Right renal pelvis (tissue), 4 donors: ENCODE measurements around the gene SIX5. TPM values are rescaled to one million over a fixed set of nuclear protein-coding genes. Genes with fewer than 3 reads are reported as not detected.

Experiments used
- DNase-seq, 4 donors: peaks; one replicate each; pipeline ENCODE4 v3.0.0-alpha.2; 2013; ENCODE audit warnings: low read depth in 4 of 4, low spot score in 3 of 4, missing footprints in 1 of 4
- polyA plus RNA-seq, 4 donors: library from polyadenylated mRNA; unstranded; fragments of 120-200 nt; gene quantifications; one replicate each; pipeline ENCODE4 v1.2.1, GENCODE V29; 2013; ENCODE audit not compliant: insufficient read length in 4 of 4

Gene SIX5
- polyA plus RNA-seq, 4 donors: 15.7 to 31.7 (median 21.6) TPM

DNA sequence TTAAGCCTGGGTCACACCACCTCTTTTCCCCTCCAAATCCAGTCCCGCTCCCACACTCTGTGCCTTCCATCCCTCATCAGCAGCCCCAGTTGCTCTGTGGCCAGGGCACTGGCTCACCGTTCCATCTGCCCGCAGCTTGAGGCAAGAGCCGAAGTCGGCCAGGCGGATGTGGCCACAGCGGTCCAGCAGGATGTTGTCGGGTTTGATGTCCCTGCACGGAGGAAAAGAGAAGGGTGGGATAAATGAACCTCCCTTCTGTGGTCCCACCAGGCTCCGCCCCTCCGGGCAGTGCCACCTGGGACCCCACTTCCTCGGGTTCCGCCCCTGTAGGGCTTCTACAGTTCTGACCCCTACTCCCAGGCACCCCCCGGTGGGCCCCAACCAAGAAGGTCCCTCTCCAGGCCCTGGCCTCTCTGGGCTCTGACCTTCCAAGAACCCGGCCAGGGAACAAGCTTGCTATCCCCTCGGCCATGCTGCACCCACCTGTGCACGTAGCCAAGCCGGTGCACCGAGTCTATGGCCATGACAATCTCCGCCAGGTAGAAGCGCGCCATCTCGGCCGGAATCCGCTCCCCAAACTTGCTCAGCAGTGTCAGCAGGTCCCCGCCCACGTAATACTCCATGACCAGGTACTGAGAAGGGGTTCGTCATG is 9.1 kb upstream of the SIX5 start:
- no peak for DNase-seq

DNA sequence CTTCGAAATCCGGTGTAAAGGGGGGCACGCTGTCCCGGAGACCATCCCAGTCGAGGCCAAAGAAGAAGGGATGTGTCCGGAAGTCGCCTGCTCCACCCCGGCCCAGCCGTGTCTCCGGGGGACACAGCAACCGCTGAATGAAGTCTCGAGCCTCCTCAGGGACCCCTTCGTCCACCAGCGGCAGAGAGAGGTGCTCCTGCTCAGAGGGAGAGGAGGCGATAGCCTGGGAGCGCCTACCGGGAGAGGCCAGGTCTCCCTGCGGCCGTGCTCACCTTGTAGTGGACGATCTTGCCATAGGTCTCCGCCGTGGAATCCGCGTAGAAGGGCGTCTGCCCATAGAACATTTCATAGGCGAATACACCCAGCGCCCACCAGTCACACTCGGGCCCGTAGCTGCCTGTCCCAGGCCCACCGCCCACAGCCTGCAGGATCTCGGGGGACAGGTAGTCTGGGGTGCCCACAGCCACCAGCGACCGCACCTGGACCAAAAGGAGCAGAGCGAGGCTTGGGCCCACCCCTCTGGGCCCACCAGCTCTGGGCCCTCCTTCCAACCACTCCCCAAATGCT is 8.4 kb upstream of the SIX5 start:
- no peak for DNase-seq

- DNase-seq: no peak
Observed at GRCh38 chr19:45774765-45775164, 5.7 kb upstream of the SIX5 start.

- no peak for DNase-seq
Observed at GRCh38 chr19:45773384-45773783, 4.3 kb upstream of the SIX5 start.

DNA sequence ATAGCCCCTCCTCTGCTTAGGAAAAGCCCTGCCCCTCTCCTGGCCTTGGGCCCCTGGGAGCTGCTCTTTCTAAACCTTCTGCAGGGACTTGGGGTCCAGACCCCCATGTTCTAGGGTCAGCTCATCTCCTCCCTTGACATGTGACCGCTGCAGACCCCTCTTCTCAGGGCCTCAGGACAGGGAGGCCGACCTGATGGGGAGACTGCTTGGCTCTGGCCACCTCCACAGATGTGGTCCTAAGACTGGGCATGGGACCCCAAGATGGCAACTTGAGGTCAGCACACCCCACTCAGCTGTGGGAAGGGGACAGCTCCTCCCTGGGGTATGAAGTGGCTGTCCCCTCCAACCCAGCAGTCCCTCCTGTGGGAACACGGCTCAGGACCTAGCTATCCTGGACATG is 3.9 kb upstream of the SIX5 start:
- no peak for DNase-seq

- no peak for DNase-seq
Observed at GRCh38 chr19:45772130-45772840, 3.2 kb upstream of the SIX5 start.

- DNase-seq: no peak
Observed at GRCh38 chr19:45771311-45771933, 2.4 kb upstream of the SIX5 start.

DNA sequence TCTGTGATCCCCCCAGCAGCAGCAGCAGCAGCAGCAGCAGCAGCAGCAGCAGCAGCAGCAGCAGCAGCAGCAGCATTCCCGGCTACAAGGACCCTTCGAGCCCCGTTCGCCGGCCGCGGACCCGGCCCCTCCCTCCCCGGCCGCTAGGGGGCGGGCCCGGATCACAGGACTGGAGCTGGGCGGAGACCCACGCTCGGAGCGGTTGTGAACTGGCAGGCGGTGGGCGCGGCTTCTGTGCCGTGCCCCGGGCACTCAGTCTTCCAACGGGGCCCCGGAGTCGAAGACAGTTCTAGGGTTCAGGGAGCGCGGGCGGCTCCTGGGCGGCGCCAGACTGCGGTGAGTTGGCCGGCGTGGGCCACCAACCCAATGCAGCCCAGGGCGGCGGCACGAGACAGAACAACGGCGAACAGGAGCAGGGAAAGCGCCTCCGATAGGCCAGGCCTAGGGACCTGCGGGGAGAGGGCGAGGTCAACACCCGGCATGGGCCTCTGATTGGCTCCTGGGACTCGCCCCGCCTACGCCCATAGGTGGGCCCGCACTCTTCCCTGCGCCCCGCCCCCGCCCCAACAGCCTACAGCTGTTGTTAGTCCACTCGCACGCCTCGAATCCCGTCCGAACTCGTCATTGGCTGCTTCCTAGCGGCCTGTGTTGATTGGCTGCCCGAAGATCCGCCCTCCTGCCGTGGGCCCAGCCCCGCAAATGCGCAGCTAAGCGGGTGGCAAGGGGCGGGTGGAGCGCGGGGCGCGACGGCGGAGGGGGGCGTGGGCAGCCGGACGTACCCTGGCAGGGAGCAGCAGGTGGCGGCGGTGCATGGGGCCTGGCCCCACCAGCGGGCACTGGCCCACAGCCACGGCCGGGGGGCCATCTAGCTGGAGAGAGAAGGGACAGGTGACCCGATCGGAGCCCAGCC is 1.4 kb upstream of the SIX5 start:
- peak; percentile 92 to 95 (median 94) for DNase-seq

DNA sequence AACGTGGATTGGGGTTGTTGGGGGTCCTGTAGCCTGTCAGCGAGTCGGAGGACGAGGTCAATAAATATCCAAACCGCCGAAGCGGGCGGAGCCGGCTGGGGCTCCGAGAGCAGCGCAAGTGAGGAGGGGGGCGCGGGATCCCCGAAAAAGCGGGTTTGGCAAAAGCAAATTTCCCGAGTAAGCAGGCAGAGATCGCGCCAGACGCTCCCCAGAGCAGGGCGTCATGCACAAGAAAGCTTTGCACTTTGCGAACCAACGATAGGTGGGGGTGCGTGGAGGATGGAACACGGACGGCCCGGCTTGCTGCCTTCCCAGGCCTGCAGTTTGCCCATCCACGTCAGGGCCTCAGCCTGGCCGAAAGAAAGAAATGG is 754 bp upstream of the SIX5 start:
- DNase-seq: no peak

DNA sequence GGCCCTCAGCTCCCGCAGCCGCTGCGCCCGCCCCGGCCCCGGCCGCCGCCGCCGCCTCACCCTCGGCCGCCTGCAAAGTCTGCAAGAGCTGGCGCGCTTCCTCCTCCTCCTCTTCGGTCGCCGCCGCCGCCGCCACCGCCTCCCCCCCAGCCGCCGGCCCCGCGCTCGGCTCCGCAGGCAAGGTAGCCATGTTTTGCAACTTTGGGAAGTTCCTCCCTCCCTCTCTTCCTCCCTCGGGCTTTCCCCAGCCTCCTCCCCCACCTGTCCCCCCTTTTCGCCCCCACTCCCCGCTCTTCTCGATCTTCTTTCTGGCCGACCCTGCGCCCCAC is 433 bp downstream of the SIX5 start:
- no peak for DNase-seq

DNA sequence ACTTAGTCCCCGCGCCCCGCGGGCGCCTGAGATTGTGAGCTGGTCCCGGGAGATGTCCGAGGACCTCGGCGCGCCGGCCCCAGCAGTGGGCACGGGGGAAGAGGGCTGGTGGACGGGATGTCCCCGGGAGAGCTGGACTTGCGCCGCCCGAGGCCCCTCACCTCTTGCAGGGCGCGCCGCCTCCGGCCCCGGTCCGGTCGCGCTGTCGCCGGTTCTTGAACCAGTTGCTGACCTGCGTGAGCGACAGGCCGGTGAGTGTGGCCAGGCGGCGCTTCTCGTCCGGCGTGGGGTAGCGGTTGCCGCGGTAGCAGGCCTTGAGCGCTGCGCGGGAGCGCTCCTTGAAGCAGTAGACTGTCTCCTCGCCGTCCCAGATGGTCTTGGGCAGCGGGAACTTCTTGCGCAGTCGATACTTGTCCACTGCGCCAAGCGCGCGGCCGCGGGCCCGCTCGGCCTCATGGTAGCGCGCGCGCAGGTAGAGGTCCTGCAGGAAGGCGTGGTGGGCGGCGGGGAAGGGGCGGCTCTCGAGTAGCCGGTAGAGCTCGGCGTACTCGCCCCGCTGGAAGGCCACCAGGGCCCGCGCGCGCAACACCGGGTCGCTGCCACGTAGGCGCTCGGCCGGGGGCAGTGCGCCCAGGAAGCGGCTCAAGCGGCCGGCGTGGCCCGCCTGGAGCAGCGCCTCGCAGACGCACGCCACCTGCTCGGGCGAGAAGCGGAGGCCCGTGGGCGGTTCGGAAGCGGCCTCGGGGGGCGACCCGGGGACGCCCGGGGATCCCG is 984 bp downstream of the SIX5 start:
- peak in 1 of 4 donors; percentile 60 for DNase-seq

GRCh38 chr19:45767410-45767880 is 1.6 kb downstream of the SIX5 start:
- DNase-seq: peak; percentile 71 to 85 (median 81)

DNA sequence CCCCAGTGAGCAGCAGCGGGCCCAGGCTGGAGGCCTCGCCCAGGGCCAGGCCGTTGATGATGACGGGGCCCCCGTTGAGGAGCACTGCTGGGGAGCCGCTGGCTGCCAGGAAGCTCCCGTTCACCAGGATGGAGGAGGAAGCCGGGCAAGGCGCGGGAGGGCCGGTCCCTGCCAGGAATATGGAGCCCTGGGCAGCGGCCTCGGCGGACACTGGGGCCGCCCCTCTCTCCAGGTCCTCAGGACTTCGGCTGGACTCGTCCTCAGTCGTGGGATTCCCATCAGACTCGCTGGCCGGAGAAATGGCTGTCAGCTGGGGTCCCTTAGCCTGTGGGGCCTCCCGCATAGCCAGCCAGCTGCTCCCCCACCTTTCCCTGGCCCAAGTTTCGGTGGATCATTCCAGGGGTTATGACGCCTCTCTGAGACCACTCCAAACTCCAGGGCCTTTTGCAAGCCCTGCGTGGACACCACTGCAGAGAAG is 2.1 kb downstream of the SIX5 start:
- DNase-seq: no peak

- DNase-seq: no peak
Observed at GRCh38 chr19:45766296-45766868, 2.7 kb downstream of the SIX5 start.

DNA sequence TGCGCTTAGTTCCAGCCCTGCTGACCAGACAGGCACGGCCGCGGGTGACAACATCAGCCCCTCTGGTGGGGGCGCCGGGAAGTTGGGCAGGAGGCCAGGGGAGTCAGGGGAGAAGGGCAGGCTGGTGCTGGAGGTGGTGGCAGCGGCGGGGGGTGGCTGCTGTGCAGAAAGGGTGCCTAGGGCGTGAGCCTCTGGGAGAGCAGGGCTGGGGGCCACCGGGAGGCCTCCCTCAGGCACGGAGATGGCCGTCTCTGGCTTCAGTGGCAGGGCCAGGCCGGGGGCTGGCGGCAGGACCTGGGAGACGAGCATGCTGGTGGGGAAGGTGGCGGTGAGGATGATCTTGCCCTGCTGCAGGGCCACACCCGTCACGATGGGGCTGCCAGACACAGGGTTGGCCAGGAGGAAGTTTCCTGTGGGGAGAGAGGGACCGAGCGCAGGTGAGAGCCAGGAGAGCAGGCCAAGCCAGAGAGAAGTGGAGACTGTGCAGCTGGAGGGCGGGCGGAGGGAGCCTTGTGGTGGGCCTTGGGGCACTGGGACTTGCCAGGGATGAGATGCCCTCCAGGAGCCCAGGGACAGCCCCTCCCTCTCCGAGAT is 3.3 kb downstream of the SIX5 start:
- no peak for DNase-seq

DNA sequence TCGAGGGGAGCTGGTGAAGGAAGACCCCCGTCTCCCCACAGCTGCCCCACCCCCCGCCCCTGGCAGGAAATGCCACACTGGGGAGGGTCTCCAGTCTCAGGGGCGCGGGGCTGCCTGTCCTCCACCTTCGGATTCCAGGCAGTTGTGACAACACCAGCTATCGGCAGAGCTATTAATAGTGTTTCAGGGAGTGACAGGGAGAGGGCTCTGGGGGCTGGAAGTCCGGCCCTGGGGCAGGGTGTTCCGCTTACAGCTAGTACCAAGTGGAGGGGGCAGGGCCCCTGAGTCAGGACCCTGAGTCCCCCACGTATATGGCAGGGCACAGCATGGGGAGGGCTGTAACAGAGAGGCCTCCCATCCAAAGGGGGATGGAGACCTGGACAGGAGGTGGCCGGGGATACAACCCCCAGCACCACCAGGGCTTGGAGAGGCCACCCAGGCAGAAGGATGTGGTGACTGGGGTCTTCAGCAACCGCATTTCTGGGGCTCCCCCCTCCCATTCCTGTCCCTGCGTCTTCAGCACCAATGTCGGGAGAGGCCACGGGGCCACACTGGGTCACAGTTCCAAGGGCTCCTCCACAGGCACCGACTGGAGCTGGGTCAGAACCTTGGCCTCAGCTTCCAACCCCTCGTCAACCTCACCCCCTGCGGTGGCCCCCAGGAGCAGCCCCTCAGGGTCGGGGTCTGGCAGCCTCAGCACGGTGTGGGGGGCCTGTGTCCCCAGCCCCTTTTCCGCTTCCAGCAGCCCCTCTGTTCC is 3.9 kb downstream of the SIX5 start:
- DNase-seq: no peak

DNA sequence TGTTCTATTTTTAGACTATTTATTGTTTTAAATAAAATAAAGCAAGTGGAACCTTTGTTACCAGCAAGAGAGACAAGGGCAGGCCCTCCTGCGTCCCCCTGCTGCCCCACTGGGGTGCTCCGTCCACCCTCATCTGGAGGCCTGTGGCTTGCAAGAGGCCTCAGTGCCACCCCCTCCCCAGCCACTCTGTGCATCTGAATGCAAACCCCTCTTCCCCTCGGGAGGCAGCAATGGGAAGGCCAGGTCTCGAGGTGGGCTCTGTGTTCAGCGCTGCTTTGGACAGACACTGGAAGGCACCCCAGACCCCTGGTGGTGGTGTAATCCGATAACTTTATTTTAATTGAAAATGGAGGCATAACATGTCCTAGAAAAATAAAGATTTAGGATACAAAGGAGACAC is 4.6 kb downstream of the SIX5 start:
- no peak for DNase-seq

- DNase-seq: no peak
Observed at GRCh38 chr19:45763691-45764294, 5.3 kb downstream of the SIX5 start.
